A673 (cell line): ENCODE results near the gene RBX1. TPM values are rescaled to one million over a fixed set of nuclear protein-coding genes. Genes with fewer than 3 reads are reported as not detected.
"Not testable (repeated sequence)": the region's sequence is repeated elsewhere in the genome, so short reads cannot be mapped to it uniquely, and the experiment has no call there.

Source experiments
- BruUV-seq: library from RNA; stranded (reverse); fragments of 400-500 nt; replicated peaks from 2 replicates; lab custom pipeline; 2021; lab: Mats Ljungman, UMichigan
- CTCF ChIA-PET: fragments of 300-600 bp; sonication (Branson Sonifier 250); formaldehyde crosslinking; loops from one replicate; lab custom pipeline; 2022; ENCODE audit warnings: antibody characterized with exemption; lab: Charles Lee
- POLR2A ChIA-PET: fragments of 300-600 bp; sonication (Branson Sonifier 250); formaldehyde crosslinking; loops from one replicate; lab custom pipeline; 2022; ENCODE audit warnings: antibody characterized with exemption; ENCODE audit not compliant: low non-redundant PET; lab: Charles Lee
- DNase-seq: peaks from one replicate; pipeline ENCODE4 v3.0.0-alpha.2; 2015; ENCODE audit warnings: low spot score
- H3K27ac ChIP-seq: fragments of 200-600 bp; sonication (generic); 2 replicates; pipeline ENCODE4 v1.5.1; 2016; ENCODE audit warnings: mixed run types, low read depth, mild to moderate bottlenecking, mixed read lengths, antibody characterized with exemption, low read length; ENCODE audit not compliant: poor library complexity, severe bottlenecking
- H3K27me3 ChIP-seq: fragments of 200-600 bp; sonication (generic); replicated peaks from 2 replicates; pipeline ENCODE4 v1.6.1; 2017; ENCODE audit warnings: mixed run types, low read depth, mild to moderate bottlenecking, mixed read lengths, antibody characterized with exemption, low read length; ENCODE audit not compliant: insufficient read depth, poor library complexity
- H3K36me3 ChIP-seq: fragments of 200-600 bp; sonication (generic); 2 replicates; pipeline ENCODE4 v1.6.1; 2016; ENCODE audit warnings: mixed run types, mild to moderate bottlenecking, mixed read lengths, antibody characterized with exemption, low read length; ENCODE audit not compliant: insufficient read depth, poor library complexity, severe bottlenecking
- H3K4me1 ChIP-seq: fragments of 200-600 bp; sonication (generic); 2 replicates; pipeline ENCODE4 v1.6.1; 2017; ENCODE audit warnings: mixed run types, mild to moderate bottlenecking, mixed read lengths, antibody characterized with exemption, low read length; ENCODE audit not compliant: insufficient read depth, poor library complexity, severe bottlenecking
- H3K4me3 ChIP-seq: fragments of 200-600 bp; sonication (generic); 2 replicates; pipeline ENCODE4 v1.5.1; 2016; ENCODE audit warnings: low read depth, mixed run types, mild to moderate bottlenecking, mixed read lengths, low read length; ENCODE audit not compliant: poor library complexity, severe bottlenecking
- H3K9me3 ChIP-seq: fragments of 200-600 bp; sonication (generic); 2 replicates; pipeline ENCODE4 v1.6.1; 2016; ENCODE audit warnings: mixed run types, low read depth, mild to moderate bottlenecking, mixed read lengths, antibody characterized with exemption, low read length; ENCODE audit not compliant: poor library complexity, severe bottlenecking
- CTCF ChIP-seq: fragments of 300-800, 200-600 bp; sonication (generic); conservative IDR thresholded peaks from 2 replicates; pipeline ENCODE4 v1.5.1; 2017; ENCODE audit warnings: low read depth, mild to moderate bottlenecking, antibody characterized with exemption, low read length, moderate library complexity, mixed read lengths
- EZH2 ChIP-seq: fragments of 200-600 bp; sonication (generic); IDR thresholded peaks from 2 replicates; pipeline ENCODE4 v1.6.1; 2017; ENCODE audit warnings: borderline replicate concordance, low read depth, mild to moderate bottlenecking, mixed read lengths, antibody characterized with exemption, low read length; ENCODE audit not compliant: poor library complexity, severe bottlenecking
- intact Hi-C: fragments of 100-400 bp; cut with micrococcal nuclease; formaldehyde crosslinking; loops from one replicate; pipeline ENCODE4 v1.10.0; 2022; ENCODE audit not compliant: unreplicated experiment
- total RNA-seq: library from RNA; stranded (reverse); gene quantifications from 2 replicates; pipeline ENCODE4 v1.2.3, GENCODE V29; 2021

RBX1 gene
- total RNA-seq, 1 experiment from 2014 or later: 82.3 TPM

GRCh38 chr22:41001722-41002122, 50.5 kb downstream of the RBX1 start:
- H3K36me3 ChIP-seq: no peaks in the 10 kb centered on the region
- H3K4me1 ChIP-seq: no peaks in the 10 kb centered on the region
- CTCF ChIA-PET: no interaction called here
- no peak overlapping the region for H3K27ac ChIP-seq
- H3K27me3 ChIP-seq: no peaks in the 10 kb centered on the region
- intact Hi-C loops: no loop called here
- no peaks in the 10 kb centered on the region for H3K9me3 ChIP-seq
- TF ChIP-seq EZH2 (no peak), CTCF (no peak)
- no TSS peak for BruUV-seq
- POLR2A ChIA-PET: interaction anchor here (0.6 kb wide), 1 partner anchor 20 kb away, joined by 6 read pairs; no protein-coding TSS in a partner anchor
- no peak overlapping the region for H3K4me3 ChIP-seq
- no peak for DNase-seq

- BruUV-seq, H3K27me3 ChIP-seq, H3K4me1 ChIP-seq, H3K36me3 ChIP-seq, intact Hi-C loops, H3K4me3 ChIP-seq, H3K9me3 ChIP-seq, DNase-seq, POLR2A ChIA-PET, CTCF ChIA-PET, H3K27ac ChIP-seq: not testable (repeated sequence)
These were observed 51.2 kb downstream of the RBX1 start for GRCh38 chr22:41002386-41002785.

- intact Hi-C loops: no loop called here
- no peak for TF ChIP-seq CTCF
- TF ChIP-seq EZH2: no peak
- CTCF ChIA-PET: interaction anchor here (0.6 kb wide), 1 partner anchor 74 kb away, joined by 3 read pairs; no protein-coding TSS in a partner anchor
- H3K4me1 ChIP-seq: no peaks in the 10 kb centered on the region
- no peak for DNase-seq
- no peak overlapping the region for H3K4me3 ChIP-seq
- H3K27me3 ChIP-seq: no peaks in the 10 kb centered on the region
- no TSS peak for BruUV-seq
- no peaks in the 10 kb centered on the region for H3K9me3 ChIP-seq
- no peak overlapping the region for H3K27ac ChIP-seq
- POLR2A ChIA-PET: no interaction called here
- no peaks in the 10 kb centered on the region for H3K36me3 ChIP-seq
These were observed 51.9 kb downstream of the RBX1 start for GRCh38 chr22:41003066-41003465.

- ChIA-PET CTCF (interaction anchor here (0.6 kb wide), 1 partner anchor 73 kb away, joined by 3 read pairs; no protein-coding TSS in a partner anchor), POLR2A (no interaction called here)
- Histone ChIP-seq H3K9me3 (no peaks in the 10 kb centered on the region), H3K36me3 (no peaks in the 10 kb centered on the region), H3K27ac (no peak overlapping the region), H3K27me3 (no peaks in the 10 kb centered on the region), H3K4me1 (no peaks in the 10 kb centered on the region), H3K4me3 (no peak overlapping the region)
- intact Hi-C loops: no loop called here
- DNase-seq: no peak
- BruUV-seq: no TSS peak
- no peak for TF ChIP-seq EZH2
- TF ChIP-seq CTCF: no peak
These were observed 52.8 kb downstream of the RBX1 start for GRCh38 chr22:41003976-41004375.
